Panc1 (cell line): ENCODE measurements around the gene XG.

Experiments
- CTCF ChIP-seq: fragments of 450-650 bp; IDR thresholded peaks from 2 replicates; pipeline ENCODE4 v1.5.1; 2017; ENCODE audit warnings: mild to moderate bottlenecking
- POLR2AphosphoS5 ChIP-seq: IDR thresholded peaks from 2 replicates; pipeline ENCODE4 v1.6.1; 2012; ENCODE audit warnings: mild to moderate bottlenecking, low read depth, low read length, moderate library complexity

GRCh38 chrX:2789569-2789968 lies 37.7 kb downstream of the XG start:
- TF ChIP-seq CTCF (no peak), POLR2AphosphoS5 (no peak)
